Measurements from ENCODE around the gene MICALL1.
"Not testable (repeated sequence)": the region's sequence is repeated elsewhere in the genome, so short reads cannot be mapped to it uniquely, and the experiment has no call there.

The MICALL1 gene

GRCh38 chr22:37930270-37930951, 24.3 kb downstream of the MICALL1 start:
- DNase-seq: no peak

- no peak for DNase-seq
Measured at GRCh38 chr22:37930952-37931440, 24.9 kb downstream of the MICALL1 start.

- no peak for DNase-seq
Measured at GRCh38 chr22:37931893-37932389, 25.8 kb downstream of the MICALL1 start.

- no peak for DNase-seq
Measured at GRCh38 chr22:37932401-37932800, 26.3 kb downstream of the MICALL1 start.

- no peak for DNase-seq
Measured at GRCh38 chr22:37932821-37933578, 26.9 kb downstream of the MICALL1 start.

- DNase-seq: peak; percentile 35 to 81 (median 58)
Measured at GRCh38 chr22:37933711-37934376, 27.7 kb downstream of the MICALL1 start.

GRCh38 chr22:37940698-37941376, 34.7 kb downstream of the MICALL1 start:
- no peak for DNase-seq

GRCh38 chr22:37942133-37942532, 36.0 kb downstream of the MICALL1 start:
- no peak for DNase-seq

- DNase-seq: no peak
Measured at GRCh38 chr22:37943136-37943824, 37.2 kb downstream of the MICALL1 start.

GRCh38 chr22:37943825-37944198, 37.7 kb downstream of the MICALL1 start:
- DNase-seq: no peak

GRCh38 chr22:37944423-37944822, 38.3 kb downstream of the MICALL1 start:
- DNase-seq: not testable (repeated sequence)

GRCh38 chr22:37947142-37947795, 41.2 kb downstream of the MICALL1 start:
- DNase-seq: not testable (repeated sequence)

- DNase-seq: no peak
Measured at GRCh38 chr22:37951305-37951704, 45.2 kb downstream of the MICALL1 start.

- DNase-seq: not testable (repeated sequence)
Measured at GRCh38 chr22:37952629-37953028, 46.5 kb downstream of the MICALL1 start.

- no peak for DNase-seq
Measured at GRCh38 chr22:37953062-37953436, 47.0 kb downstream of the MICALL1 start.

- peak; percentile 81 to 97 (median 94) for DNase-seq
Measured at GRCh38 chr22:37953437-37954179, 47.5 kb downstream of the MICALL1 start, which contains the start of the genes C22orf23 and POLR2F. TSS of gene C22orf23 (minus strand) at chr22:37953601. CDS start at chr22:37953149, 452 bp downstream. TSS of gene POLR2F (plus strand) at chr22:37953699. CDS start at chr22:37953788, 89 bp downstream.

- DNase-seq: no peak
Measured at GRCh38 chr22:37954686-37955085, 48.6 kb downstream of the MICALL1 start.

GRCh38 chr22:37955825-37956397, 49.8 kb downstream of the MICALL1 start:
- not testable (repeated sequence) for DNase-seq

- no peak for DNase-seq
Measured at GRCh38 chr22:37957232-37957631, 51.1 kb downstream of the MICALL1 start.

GRCh38 chr22:37959231-37959825, 53.2 kb downstream of the MICALL1 start:
- no peak for DNase-seq

All from activated naive CD4-positive, alpha-beta T cell (primary cell).